Measurements from ENCODE around the gene SYP.

Gene SYP

GRCh38 chrX:49199906-49200771, at the start of gene SYP:
Gene SYP (minus strand): TSS chrX:49200193. CDS start chrX:49200186, 7 bp downstream.
- in situ Hi-C loops (cut with HindIII; ENCODE audit: low sequenced_read_pairs) = no loop called here

- in situ Hi-C loops (cut with HindIII; ENCODE audit: low sequenced_read_pairs) = loop anchor here (10.0 kb wide), 1 partner anchor 95 kb away; no protein-coding TSS in a partner anchor
Observed at GRCh38 chrX:49249616-49250015, 49.6 kb upstream of the SYP start.

- in situ Hi-C loops (cut with HindIII; ENCODE audit: low sequenced_read_pairs) = no loop called here
Observed at GRCh38 chrX:49249071-49249470, 49.1 kb upstream of the SYP start.

- in situ Hi-C loops (cut with HindIII; ENCODE audit: low sequenced_read_pairs) = no loop called here
Observed at GRCh38 chrX:49247916-49248811, 48.2 kb upstream of the SYP start.

GRCh38 chrX:49247346-49247745, 47.4 kb upstream of the SYP start:
- in situ Hi-C loops (cut with HindIII; ENCODE audit: low sequenced_read_pairs) = no loop called here

- in situ Hi-C loops (cut with HindIII; ENCODE audit: low sequenced_read_pairs) = no loop called here
Observed at GRCh38 chrX:49246541-49246940, 46.5 kb upstream of the SYP start.

GRCh38 chrX:49244207-49244606, 44.2 kb upstream of the SYP start:
- in situ Hi-C loops (cut with HindIII; ENCODE audit: low sequenced_read_pairs) = no loop called here

- in situ Hi-C loops (cut with HindIII; ENCODE audit: low sequenced_read_pairs) = no loop called here
Observed at GRCh38 chrX:49243166-49243565, 43.2 kb upstream of the SYP start.

- in situ Hi-C loops (cut with HindIII; ENCODE audit: low sequenced_read_pairs) = no loop called here
Observed at GRCh38 chrX:49242545-49243066, 42.6 kb upstream of the SYP start.

GRCh38 chrX:49238735-49239134, 38.7 kb upstream of the SYP start:
- in situ Hi-C loops (cut with HindIII; ENCODE audit: low sequenced_read_pairs) = no loop called here

- in situ Hi-C loops (cut with HindIII; ENCODE audit: low sequenced_read_pairs) = no loop called here
Observed at GRCh38 chrX:49237060-49237459, 37.1 kb upstream of the SYP start.

GRCh38 chrX:49233887-49234555, 34.0 kb upstream of the SYP start:
- in situ Hi-C loops (cut with HindIII; ENCODE audit: low sequenced_read_pairs) = no loop called here

- in situ Hi-C loops (cut with HindIII; ENCODE audit: low sequenced_read_pairs) = no loop called here
Observed at GRCh38 chrX:49233176-49233575, 33.2 kb upstream of the SYP start, which contains the start of gene CACNA1F. Gene CACNA1F (minus strand): TSS chrX:49233340. CDS start chrX:49233309, 31 bp downstream.

GRCh38 chrX:49232525-49232924, 32.5 kb upstream of the SYP start:
- in situ Hi-C loops (cut with HindIII; ENCODE audit: low sequenced_read_pairs) = no loop called here

- in situ Hi-C loops (cut with HindIII; ENCODE audit: low sequenced_read_pairs) = no loop called here
Observed at GRCh38 chrX:49231333-49232000, 31.5 kb upstream of the SYP start.

GRCh38 chrX:49230500-49231232, 30.7 kb upstream of the SYP start:
- in situ Hi-C loops (cut with HindIII; ENCODE audit: low sequenced_read_pairs) = no loop called here

GRCh38 chrX:49228185-49228584, 28.2 kb upstream of the SYP start:
- in situ Hi-C loops (cut with HindIII; ENCODE audit: low sequenced_read_pairs) = no loop called here

- in situ Hi-C loops (cut with HindIII; ENCODE audit: low sequenced_read_pairs) = no loop called here
Observed at GRCh38 chrX:49227726-49228125, 27.7 kb upstream of the SYP start.

GRCh38 chrX:49226946-49227345, 27.0 kb upstream of the SYP start:
- in situ Hi-C loops (cut with HindIII; ENCODE audit: low sequenced_read_pairs) = no loop called here

- in situ Hi-C loops (cut with HindIII; ENCODE audit: low sequenced_read_pairs) = no loop called here
Observed at GRCh38 chrX:49225858-49226257, 25.9 kb upstream of the SYP start.

Data from endothelial cell of hepatic sinusoid (primary cell).